ENCODE data around the gene NOL8. TPM values are rescaled to one million over a fixed set of nuclear protein-coding genes. Genes with fewer than 3 reads are reported as not detected.
A peak's percentile ranks its signal among the peaks of the same experiment; 100 is the strongest.

NOL8 gene
- total RNA-seq, 1 experiment from 2014 or later, result 48.2 TPM

DNA sequence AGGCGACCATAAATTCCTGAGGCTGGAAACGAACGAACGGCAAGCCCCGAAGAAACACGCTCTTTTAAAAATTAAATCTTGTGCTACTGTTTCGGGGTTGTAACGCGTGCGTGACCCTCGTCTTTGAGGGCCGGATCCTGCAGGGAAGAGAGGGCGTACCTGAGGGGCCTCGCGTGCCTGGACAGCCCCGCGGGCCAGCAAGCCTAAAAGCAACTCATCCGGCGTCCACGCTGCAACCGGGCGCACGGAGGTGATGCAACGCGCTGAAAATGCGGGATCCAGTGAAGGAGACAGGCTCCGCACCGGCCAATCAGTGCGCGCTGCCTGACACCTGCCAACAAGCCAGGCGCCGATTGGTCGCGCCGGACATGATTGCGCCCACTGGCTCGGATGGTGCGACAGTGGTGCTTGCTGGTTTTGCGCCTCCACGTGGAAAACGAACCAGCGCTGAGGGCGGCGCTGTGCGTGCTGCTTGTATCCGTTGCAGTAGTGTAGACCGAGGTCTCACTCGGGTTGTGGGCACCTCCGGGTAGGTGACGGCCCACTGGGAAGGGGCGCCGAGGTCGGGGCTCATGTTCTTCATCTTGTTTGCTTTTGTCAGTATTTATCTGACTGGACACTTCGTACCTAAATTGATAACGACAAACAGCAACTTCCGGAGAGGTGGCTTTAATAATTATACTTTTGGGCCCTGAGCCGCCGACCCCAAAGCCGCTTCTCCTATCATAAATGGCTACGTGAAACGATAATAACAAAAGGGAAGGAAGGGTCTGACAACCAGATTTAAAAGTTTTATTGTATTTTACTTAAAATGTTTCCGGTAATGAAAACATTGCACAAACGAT lies 31.5 kb downstream of the NOL8 start, which contains the start of gene IARS1 (continued):
- peak; percentile 1 for TF ChIP-seq ZBTB33 (IDR thresholded peaks at IDR 0.05; ENCODE audit: extremely low read depth, insufficient replicate concordance, low read length)
- TF ChIP-seq YY1 (IDR thresholded peaks at IDR 0.05; ENCODE audit: extremely low read depth, insufficient replicate concordance, low read depth, low read length), result peak; percentile 35
- no peak; the same call in none of the 2 replicates for TF ChIP-seq ZFX (IDR thresholded peaks at IDR 0.05)
- TF ChIP-seq POLR2AphosphoS5 (IDR thresholded peaks at IDR 0.05; ENCODE audit: low read depth, low read length), result peak; percentile 98
- TF ChIP-seq EGR1 (IDR thresholded peaks at IDR 0.05; ENCODE audit: low read depth), result no peak
- peak; percentile 100 for TF ChIP-seq MAX (IDR thresholded peaks at IDR 0.05)
- TF ChIP-seq POLR2A (IDR thresholded peaks at IDR 0.05; ENCODE audit: borderline replicate concordance, extremely low read depth, insufficient read depth, insufficient read length), result peak; percentile 93
- peak; percentile 72 for TF ChIP-seq TCF7L2 (IDR thresholded peaks at IDR 0.05; ENCODE audit: borderline replicate concordance, extremely low read depth, insufficient read depth, insufficient read length)
- no peak; the same call in 1 of the 2 replicates for TF ChIP-seq ELF1 (IDR thresholded peaks at IDR 0.05; ENCODE audit: borderline replicate concordance, low read depth)
- peak; percentile 100 for TF ChIP-seq SP1 (IDR thresholded peaks at IDR 0.05; ENCODE audit: low read depth)
- peak; percentile 96 for TF ChIP-seq CBX3 (IDR thresholded peaks at IDR 0.05; ENCODE audit: low read depth)

- H3K9me3 ChIP-seq (ENCODE audit: control insufficient read depth in 1 of 2, insufficient read depth in 1 of 2, low read depth in 1 of 2, low read length in 2 of 2), result no peaks in the 10 kb centered on the region
- no peak for DNase-seq (ENCODE audit: low read depth, low spot score)
- H3K9ac ChIP-seq (ENCODE audit: low read length), result peak overlapping the region; percentile 86
- peaks cover 13% of the 10 kb centered on the region; the same call in 1 of the 2 replicates for H4K20me1 ChIP-seq (ENCODE audit: insufficient read depth)
- TSS peak; percentile 61 for BruUV-seq (replicated peaks)
- CTCF ChIA-PET, result no interaction called here
- no peak for TF ChIP-seq FOSL1 (IDR thresholded peaks at IDR 0.05; ENCODE audit: low read depth)
- TF ChIP-seq ZNF274 (IDR thresholded peaks at IDR 0.05; ENCODE audit: low read depth, low read length), result no peak
- TF ChIP-seq ZFX (IDR thresholded peaks at IDR 0.05), result no peak
- TF ChIP-seq SRF (IDR thresholded peaks at IDR 0.05; ENCODE audit: low read depth), result no peak
- TF ChIP-seq ATF3 (IDR thresholded peaks at IDR 0.05), result no peak
- TF ChIP-seq SP1 (IDR thresholded peaks at IDR 0.05; ENCODE audit: low read depth), result no peak
- TF ChIP-seq EZH2phosphoT487 (IDR thresholded peaks at IDR 0.05; ENCODE audit: borderline replicate concordance), result no peak
- TF ChIP-seq RAD21 (IDR thresholded peaks at IDR 0.05; ENCODE audit: low read depth), result no peak
- peaks cover 6 to 22% of the 10 kb centered on the region in 2 experiments; a peak in 3 of 4 replicates for H3K4me1 ChIP-seq (ENCODE audit: control insufficient read depth in 1 of 2, insufficient read depth in 2 of 2, low read length in 2 of 2)
- H3K4me3 ChIP-seq (replicated peaks in 1 of 2; ENCODE audit: low read depth in 1 of 2, low read length in 2 of 2), result peak overlapping the region; percentile 73 to 92
- H3K79me2 ChIP-seq (ENCODE audit: insufficient read depth, low read length), result peaks cover 65% of the 10 kb centered on the region
- H3K9me2 ChIP-seq (ENCODE audit: insufficient read depth), result no peaks in the 10 kb centered on the region
- POLR2A ChIA-PET, result no interaction called here
- no peak for ATAC-seq
- RAD21 ChIA-PET (ENCODE audit: low non-redundant PET in 1 of 2, low total read pairs in 2 of 2, uncharacterized antibody in 2 of 2, unreplicated experiment in 2 of 2), result no interaction called here
- intact Hi-C loops (cut with micrococcal nuclease), result no loop called here
- H3K27me3 ChIP-seq (ENCODE audit: insufficient read depth, low read length), result no peaks in the 10 kb centered on the region
- no peak overlapping the region for H2AFZ ChIP-seq (ENCODE audit: low read depth, low read length, poor library complexity, severe bottlenecking)
- H3K27ac ChIP-seq (ENCODE audit: low read depth, low read length), result peak overlapping the region; percentile 60; the same call in 1 of the 2 replicates
- peak overlapping the region; percentile 86 for H3K4me2 ChIP-seq (ENCODE audit: low read length)
- H3K36me3 ChIP-seq (ENCODE audit: control insufficient read depth in 1 of 2, insufficient read depth in 2 of 2, low read length in 2 of 2), result peaks cover 17 to 41% of the 10 kb centered on the region in 2 experiments
These were observed 32.1 kb downstream of the NOL8 start for GRCh38 chr9:92293075-92293354.

All from HCT116 (cell line).